CD4-positive, alpha-beta T cell treated with Interleukin-12 subunit alpha and Interleukin-12 subunit beta, for 1 hour (primary cell): ENCODE measurements around the gene ZNRF3.

Source experiments
- DNase-seq: peaks from one replicate; pipeline ENCODE4 v3.0.0-alpha.2; 2020

ZNRF3 gene

DNA sequence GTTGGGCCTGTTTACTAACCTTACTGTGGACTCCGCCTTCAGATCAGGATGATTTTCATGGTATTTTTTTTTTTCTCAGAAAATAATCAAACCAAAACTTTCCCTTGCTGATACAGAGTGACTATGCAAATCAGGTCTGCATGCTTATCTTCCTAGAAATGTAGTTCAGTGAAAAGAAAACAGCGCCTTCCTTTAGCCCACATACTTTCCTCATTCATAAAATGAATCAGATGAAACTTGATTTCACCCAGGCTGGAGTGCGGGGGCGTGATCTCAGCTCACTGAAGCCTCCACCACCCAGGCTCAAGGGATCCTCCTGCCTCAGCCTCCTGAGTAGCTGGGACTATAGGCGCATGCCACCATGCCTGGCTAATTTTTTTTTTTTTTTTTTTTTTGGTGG, 26.0 kb downstream of the ZNRF3 start:
- no peak for DNase-seq

DNA sequence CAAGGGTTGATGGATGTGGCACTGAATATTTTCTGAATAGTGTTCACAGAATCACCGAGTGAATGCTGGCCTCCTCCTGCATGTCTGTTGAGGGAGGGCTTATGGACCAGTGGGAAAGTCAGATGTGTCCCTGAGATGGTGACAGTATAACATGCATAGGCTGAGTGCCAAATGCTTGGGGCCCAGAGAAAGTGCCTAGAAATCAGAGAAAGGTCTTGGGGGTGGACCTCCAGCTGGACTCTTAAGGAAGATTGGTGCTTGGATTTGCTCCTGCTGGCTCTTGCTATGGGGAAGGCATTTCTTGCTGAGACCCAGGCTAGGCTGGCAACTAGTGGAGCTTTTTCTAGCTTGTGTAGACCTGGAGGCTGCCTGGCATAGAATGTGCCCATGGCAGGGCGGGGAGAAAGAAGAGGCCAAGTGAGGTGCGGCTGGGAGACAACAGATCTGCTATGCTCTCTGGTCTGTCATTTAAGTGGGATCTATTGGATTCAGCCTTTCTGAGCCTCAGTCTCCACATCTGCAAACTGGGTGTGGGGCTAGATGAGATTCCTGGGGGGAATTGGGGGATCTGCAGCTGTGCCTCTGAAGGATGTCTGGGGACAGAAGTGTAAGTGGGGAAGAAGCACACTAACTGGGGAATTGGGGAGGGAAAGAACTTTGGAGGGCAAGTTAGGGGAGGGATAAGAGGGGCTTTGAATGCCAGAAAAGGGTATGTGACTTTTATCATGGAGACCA, 27.4 kb downstream of the ZNRF3 start:
- no peak for DNase-seq

DNA sequence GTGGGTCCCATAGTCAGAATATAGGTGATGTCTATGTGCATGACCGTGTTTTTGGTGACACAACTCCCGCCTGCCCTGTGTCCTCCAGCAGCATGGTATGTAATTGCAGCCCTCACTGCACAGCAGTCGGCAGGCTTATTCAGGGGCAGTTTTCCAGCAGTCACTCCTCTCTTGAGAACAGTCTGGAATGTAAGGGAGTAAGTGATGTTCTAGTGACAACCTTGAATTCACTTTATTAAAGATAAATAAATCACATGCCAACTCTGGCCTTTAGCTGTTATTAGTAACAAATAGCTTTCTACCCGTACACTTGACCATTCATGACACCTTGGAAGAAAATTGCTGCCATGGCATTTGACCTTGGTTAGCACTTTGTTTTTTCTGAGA, 27.9 kb downstream of the ZNRF3 start:
- no peak for DNase-seq

DNA sequence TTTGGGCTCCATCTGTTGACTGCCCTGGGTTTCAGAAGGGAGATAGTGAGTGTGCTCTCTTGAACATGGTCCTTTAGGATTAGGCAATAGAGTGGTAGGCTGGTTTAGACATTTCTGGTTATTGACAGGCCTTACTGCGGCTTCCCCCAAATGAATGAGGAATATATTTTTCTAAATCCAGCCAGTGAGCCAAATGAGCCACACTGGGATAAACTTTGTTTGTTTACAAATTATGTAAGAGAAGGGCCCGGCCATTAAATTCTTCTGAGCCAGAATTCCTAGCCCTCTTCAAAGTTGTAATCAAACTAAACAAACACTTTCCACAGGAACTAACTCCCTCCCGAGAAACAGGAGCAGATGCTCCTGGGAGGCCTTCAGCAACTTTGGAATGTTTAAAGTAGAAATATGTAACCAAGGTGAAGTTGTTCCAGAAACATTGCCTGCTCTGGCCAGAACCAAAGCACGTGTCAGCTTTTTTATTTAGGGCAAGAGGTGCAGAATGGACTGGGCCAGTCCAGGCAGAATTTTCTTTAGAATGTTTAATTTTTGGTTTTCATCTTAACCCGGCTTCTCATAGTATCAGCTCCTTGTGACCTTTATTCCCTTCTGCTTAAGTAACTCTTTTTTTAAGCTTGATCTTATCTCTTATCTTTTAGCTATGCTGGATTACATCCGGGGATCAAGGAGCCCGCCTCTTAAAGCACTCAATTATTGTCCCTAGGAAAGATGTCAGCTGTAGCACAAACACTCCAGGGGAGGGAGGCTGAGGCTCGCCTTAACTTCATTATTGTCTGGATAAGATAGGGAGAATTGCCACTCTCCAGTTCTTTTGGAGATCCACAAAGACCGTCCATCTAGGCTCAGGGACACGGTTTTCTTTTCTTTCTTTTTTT, 28.7 kb downstream of the ZNRF3 start:
- no peak for DNase-seq

DNA sequence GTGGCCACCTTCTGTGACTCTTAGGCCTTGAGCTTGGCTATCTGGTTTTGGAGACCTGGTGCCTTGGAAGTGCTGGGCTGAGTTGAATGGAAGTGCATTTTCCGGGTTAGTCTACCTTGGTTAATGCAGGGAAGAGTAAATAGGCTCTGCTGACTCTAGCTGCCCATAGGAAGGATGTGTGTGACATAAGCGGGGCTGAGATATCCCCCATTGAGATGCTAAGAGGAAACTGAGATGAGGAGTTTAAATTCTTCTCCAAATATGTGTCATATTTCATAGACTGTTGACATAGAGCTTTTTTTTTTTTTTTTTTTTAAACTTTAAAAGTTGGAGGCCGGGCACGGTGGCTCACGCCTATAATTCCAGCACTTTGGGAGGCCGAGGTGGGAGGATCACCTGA, 30.8 kb downstream of the ZNRF3 start:
- DNase-seq, result no peak

DNA sequence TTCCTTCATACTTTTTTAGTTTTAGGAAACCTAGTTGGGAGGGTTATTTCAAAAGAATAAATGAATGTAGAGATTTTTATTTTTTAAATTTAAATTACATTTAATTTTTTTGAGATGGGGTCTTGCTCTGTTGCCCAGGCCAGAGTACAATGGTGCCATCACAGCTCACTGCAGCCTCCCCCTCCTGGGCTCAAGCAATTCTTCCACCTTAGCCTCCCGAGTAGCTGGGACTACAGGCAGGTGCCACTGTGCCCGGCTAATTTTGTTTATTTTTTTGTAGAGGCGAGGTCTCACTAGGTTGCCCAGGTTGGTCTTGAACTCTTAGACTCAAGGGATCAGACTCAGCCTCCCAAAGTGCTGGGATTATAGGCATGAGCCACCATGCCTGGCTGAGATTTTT, 32.6 kb downstream of the ZNRF3 start:
- DNase-seq, result no peak

DNA sequence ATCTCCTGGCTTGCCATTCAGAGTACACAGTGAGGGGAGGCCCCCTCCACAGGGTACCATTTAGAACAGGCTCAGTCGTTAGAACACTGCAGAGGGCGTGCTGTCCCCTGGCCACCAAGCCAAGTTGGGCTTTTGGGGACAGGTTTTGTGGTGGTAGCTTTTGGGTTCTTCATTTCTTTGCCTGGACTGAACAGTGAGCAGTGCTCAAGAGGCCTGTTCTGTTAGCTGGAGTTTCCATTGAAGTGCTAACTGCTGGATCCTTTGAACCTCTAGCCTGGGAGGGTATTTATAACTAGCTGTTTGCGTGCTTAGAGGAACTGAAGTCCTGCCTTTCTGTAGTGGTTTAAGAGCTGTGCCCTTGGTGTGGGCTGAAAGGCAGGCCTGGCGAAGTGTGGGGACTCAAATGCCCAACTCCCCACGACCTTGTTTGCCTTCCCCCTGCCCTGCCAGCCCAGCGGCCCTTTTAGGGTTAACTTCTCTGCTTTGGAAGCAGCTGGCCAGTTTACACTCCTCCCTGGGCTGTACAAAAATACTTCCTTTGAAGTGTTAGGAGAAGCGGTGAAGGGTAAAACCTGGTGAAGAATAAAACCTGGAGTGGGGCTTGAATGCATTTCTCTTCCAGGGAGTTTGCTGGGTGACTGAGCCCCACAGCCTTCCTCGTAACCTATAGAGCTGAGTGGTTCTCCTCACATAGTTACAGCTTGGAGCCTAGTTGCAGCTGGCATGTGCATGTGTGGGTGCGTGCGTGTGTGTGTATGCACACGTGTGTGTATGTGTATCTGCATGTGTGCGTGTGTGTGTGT, 34.6 kb downstream of the ZNRF3 start:
- no peak for DNase-seq

DNA sequence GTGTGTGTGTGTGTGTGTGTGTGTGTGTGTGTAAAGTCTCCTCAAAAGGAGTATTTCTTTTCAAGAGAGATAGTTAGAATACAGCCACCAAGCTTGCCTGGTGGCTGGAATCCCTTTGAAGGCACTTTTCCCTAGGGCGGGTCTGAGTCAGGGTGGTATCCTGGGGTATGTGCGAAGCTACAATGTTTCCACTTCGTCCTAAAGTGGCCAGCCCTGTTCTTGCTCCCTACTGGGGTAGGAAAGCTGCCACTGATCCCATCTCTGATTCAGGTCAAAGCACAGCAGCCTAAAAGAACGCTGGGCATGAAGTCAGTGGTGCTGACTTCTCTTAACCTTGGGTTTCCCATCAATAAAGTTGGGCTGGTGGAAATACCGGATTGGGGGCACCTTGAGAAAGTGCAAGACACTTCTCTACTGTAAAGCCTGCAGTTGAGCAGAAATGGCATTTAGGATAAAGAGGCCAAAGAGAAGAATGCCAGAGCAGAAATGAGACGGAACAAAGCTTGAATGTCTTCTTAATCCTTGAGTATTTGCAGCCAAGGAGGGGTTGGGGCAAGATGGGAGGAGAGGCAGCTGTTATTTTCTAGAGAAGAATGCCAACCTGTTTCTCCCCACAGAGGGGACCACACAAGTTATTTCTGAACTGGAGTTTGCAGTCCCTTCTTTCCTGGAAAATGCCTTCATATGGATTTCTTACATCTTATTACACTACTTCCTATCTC, 35.3 kb downstream of the ZNRF3 start:
- no peak for DNase-seq

DNA sequence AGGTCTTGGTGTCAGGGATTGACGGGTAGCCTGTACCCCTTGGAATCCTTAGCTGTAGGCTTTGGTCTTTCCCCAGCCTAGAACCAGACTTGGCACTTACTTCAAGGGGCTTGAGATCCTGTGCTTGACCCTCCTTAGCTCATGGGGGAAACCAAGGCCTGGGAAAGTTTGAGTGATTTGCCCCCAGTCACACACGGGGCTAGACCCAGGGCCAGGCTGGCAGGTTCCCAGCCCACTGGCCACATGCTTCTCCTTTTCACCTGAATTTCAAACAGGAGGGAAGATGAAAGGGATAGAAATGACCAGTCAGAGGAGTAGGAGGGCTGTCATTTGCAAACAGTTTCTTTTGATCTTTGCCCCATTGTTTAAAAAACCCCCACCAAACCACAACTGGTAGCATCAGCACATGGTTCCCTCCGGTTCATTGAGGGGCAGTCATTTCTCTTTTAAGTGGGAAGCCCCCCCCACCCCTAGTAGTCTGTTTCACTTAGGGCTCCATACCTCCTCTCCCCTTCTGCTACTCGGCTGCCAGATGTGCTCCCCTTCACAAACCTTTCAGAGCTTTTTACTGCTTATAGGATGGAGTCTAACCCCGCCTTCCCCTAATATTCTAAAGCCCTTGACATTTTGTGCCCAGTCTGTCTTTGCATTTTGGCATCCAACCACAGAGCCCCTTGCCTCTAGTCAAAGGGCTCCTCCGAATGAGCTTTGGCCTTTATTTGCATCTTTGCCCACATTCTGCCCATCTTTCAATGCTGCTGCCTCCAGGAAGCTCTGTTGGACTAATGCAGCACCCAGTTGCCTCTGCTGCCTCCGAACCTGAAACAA, 37.6 kb downstream of the ZNRF3 start:
- DNase-seq, result no peak

DNA sequence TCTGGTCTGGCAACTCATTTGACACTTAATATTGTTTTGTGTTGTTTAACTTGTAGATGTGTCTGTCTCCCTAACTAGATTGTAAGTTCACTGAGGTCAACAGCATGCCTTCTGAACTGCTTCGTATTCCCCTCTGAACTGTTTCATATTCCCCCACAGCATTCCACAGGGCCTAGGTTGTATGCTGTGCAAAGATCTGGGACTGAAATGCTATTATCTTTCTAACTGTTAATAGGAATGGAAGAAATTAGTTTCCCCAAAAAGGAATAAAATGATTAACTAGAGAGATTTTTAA, 38.2 kb downstream of the ZNRF3 start:
- DNase-seq, result no peak

DNA sequence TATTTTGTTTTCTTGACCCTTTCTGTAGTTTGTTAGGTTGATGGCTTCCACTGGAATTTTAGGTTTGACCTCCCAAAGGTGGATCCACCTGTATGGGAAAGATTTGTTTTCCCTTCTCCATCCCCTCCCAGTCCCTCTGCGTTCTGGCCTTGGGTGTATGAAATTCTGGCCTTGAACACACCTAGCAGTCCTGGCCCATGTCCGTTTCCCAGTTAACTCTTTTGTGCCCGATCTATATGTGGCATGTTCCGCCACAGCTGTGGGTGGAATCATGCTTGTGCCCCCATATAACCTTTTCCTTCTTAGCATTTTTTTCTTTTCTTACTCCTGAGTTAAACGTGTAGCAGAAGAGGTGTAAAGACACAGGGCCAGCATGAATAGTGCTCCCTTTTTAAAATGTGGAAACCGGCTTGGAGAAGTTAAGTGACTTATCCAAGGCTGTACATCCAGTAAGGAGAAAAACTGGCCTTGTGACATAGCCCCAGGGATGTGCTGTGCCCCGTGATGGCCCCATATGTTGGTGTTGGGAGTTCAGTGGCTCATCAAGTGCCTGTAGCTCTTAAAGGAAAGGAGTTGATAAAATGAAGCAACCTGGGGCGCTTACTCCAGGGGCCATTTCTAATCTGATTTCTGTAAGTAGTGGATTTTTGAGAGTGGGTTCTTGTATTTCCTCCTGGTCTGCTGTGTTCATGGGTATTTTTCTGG, 39.3 kb downstream of the ZNRF3 start:
- no peak for DNase-seq

DNA sequence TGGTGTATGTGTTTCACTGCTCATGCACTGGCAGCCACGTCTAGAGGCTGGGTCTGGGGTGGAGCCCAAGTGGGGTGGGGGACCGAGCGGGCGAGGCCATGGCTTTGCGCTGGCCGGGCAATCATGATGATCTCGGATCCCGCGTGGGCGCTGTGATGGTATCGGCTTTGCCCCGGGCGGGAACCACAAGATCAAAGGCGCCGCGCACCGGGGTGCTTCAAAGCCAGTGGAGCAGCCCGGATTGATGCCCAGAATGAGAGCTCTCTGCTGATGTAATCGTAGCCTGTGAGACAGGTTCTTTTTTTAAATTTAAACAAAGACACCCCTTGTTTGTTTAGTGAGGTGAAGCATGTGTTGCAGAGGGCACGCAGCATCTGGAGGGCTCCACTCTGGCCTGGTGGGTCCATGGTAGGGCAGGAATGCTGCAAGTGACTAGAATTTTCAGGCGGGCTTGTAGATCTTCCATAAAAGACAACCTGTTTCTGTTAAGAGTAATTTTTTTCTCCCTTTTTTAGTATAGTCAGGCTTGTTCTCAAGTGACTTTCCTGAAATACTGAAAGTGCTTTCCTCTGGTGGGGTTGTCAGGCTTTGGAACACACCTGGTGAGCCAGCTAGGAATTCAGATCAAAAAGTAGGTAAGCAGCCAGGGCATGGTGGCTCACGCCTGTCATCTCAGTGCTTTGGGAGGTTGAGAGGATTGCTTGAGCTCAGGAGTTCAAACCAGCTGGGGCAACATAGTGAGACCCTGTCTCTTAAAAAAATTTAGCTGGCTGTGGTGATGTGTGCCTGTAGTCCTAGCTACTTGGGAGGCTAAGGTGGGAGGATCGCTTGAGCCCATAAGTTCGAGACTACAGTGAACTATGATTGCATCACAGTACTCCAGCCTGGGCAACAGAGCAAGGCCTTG, 40.7 kb downstream of the ZNRF3 start:
- no peak for DNase-seq

DNA sequence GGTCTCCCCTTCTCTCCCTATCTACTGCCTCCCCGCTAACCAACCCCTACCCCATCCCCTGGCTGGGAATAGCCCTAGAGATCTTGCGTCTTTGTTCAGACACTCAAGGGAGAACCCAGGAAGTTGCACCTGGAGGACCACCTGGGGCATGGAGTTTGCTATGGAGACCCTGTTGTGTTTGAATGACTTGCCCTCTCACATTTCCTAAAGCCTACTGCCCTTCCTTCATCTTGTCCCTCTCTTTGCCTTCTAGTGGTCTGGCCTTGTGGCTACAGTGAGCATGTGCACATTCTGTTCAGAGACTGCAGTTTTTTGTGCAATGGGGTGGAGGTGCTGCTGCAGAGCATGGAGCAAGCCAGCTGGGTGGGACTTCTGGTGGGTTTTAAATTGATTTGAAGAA, 42.5 kb downstream of the ZNRF3 start:
- no peak for DNase-seq

DNA sequence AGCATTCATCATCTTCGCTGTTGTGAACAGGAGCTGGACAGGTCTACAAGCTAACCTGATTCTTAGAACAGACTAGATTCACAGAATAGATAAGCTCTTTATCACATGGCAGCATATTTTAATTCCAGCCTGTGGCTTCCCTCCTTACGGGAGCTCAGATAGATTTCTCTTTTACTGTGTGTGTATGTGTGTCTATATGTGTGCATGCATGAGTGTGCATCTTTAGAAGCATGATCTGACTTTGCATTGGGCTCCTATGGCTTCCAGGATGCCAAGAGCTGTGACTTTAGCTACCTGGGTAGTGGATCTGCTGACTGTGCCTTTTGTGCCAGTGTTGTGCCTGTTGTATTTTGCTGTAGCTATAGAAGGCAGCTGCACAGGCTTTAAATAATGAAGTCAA, 44.3 kb downstream of the ZNRF3 start:
- no peak for DNase-seq

DNA sequence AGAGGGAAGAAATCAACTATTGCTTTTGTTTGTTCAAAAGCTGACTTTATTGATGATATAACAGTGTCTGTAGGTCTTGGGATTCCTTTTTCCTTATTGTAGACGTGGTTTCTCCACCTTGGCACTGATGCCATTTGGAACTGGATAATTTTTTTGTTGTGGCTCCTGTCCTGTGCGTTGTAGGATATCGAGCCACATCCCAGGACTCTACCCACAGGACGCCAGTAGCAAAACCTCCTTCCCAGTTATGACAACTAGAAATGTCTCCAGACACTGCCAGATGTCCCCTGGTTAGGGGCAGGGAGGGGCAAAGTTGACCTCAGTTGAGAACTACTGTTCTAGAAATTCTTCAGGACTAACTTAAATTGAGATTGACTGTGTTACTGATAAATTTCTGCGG, 45.8 kb downstream of the ZNRF3 start:
- DNase-seq, result no peak

DNA sequence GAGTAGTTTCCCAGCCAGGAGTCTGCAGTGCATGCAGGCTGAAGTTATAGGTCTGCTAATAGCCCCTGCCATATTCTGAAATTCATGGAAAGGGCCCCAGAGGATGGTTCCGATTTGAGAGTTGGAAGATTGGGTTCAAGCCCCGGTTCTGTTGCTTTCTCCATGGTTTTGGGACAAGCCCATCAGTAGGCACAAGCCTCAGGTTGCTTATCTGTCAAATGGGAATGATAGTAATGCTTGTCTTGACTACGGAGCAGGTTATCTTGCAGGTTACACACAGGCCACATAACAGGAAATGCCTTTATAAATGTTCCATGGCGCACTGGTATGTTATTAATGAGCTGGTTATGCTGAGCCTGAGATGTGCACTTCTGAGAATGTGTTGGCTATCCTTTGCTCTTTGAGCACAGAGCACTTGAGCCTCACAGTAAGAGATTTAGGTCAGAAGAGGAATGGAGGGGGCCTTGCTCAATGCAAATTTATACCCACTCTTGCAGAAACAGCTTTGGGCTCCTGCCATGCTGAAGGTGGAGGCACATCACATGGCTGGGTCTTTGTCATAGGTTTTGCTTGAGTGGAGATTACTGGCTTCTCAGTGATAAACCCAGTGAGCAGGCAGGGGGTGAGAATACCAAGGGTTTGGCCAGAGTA, 47.1 kb downstream of the ZNRF3 start:
- no peak for DNase-seq

DNA sequence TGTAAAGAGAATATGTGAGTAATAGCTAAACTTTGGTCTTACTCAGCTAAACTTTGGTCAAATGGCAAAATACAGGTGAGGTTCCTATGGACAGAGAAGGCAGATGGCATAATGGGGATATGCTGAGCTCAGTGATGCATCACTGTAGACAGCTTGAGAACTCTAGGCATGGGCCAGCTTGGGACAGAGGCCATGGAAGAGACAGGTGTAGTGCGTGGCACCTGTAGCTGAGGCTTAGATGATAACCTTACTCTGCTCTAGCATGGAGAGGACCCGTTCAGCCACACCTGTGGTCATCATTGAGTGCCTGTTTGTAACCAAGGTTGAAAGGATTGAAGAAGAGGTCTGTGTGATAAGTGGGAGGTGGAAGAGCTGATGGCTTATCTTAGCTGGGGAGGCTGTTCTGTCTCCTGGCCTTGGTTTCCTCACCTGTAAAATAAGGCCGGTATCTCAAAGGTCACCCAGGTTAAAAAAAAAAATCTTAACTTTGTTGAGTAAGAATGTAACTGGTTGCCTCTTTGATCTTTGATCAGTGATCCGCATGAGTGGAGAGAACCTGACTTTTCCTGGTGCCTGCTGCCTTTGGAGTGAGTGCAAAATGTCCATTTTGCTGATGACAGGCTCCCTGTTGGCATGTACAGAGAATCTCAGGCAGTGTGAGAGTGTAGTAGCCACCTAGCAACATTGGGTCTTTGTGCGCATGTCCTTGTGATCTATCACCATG, 48.6 kb downstream of the ZNRF3 start:
- no peak for DNase-seq

DNA sequence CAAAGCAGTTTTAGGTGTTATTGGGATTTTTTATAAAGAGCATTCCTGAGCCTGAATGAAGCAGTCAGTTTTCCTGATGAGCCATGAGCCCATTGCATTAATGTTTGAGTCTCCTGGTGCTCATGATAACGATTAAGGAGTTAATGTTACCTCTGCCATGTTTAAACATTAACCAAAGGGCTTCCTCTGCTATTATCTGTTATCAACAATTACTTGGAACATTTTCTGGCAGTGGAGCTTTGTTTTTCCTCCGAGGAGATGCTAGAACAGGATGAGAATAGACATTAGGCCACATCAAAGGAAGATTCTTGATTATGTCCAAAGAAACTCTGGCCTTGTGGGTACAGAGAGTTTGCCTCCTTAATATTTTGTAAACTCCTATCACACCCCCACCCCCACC, 49.9 kb downstream of the ZNRF3 start:
- no peak for DNase-seq

DNA sequence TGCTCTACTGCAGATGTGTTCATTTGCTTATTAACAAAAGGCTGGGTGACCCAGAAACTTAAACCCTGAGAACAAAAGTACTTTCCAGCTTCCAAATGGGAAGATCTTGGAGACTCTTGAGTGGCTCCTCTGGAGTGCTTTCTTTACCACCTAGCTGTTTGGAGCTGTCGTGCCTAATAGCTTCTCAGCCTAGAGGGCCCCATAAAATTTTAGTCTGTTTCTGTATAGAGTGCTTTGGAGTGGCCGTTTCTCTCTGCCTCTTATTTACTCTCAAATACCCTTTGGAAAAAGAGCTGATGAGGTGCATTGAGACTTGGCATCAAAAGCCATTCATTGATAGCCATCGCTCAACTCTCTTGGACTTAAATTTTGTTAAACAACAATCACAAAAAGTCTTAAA, 50.7 kb downstream of the ZNRF3 start:
- no peak for DNase-seq
